Adipose tissue (tissue), 3 donors: ENCODE data around the gene TECR. TPM values are rescaled to one million over a fixed set of nuclear protein-coding genes. Genes with fewer than 3 reads are reported as not detected.
"Not testable (repeated sequence)": the region's sequence is repeated elsewhere in the genome, so short reads cannot be mapped to it uniquely, and the experiment has no call there.

Experiments
- H3K27ac ChIP-seq: one replicate; pipeline ENCODE4 v1.5.1; 2013; ENCODE audit warnings: low read depth, low read length
- WGBS, 3 donors: extraction: QIAGEN DNeasy Blood & Tissue Kit; methylation state at CpG; one replicate each; pipeline ENCODE4 v1.1.7; 2013; 5-methylcytosine and 5-hydroxymethylcytosine counted together
- polyA plus RNA-seq, 3 donors: library from polyadenylated mRNA; stranded (reverse); fragments of 200-250 nt; gene quantifications; one replicate each; pipeline ENCODE4 v1.2.3, GENCODE V29; 2013
- donor health status: healthy with polysubstance abuse.
- donor health status: Bipolar disorder and iron deficiency.
- donor health status: healthy.

Gene TECR
- 100 to 1,000 TPM in 2 of 3 donors, 10 to 100 TPM in 1; 82.2 to 242 (median 129) TPM for polyA plus RNA-seq

DNA sequence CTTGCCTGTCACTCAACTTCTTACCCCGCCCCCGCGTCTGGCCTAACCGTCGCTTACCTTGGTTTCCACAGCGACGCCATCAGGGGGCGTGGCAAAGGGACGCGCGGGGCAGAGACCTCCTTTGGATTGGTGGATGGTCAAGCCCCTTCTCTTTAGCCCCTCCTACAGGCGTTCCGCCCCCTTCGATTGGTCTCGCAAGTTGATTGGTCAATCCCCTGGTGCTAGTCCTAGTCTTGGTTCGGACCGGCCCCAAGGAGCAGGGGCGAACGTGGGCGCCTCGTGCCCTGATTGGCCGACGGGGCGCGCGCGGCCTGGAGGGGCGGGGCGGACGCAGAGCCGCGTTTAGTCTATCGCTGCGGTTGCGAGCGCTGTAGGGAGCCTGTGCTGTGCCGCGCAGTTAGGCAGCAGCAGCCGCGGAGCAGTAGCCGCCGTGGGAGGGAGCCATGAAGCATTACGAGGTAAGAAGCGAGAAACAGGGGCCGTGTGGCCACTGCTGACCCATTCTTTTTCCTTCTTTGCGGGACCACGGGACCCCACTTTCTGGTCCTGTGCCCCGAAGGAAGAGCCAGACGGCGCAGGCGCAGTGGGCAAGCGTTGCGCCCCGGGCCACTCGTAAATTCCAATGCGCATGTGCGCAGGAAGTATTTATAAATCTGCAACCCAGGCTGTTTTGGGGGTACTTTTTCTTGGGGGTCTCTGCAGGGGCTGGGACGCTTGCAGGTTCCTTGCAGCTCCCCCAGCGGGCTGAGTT, at the start of gene TECR:
Gene TECR, plus strand, starts transcription at position 341 of the 751 bp plus-strand sequence. Its CDS starts 103 bp downstream, at position 444.
- no peak within 1 kb of the TSS for H3K27ac ChIP-seq
- WGBS, 3 donors, result 0% methylated on average over 56 to 59 of the region's 59 CpGs

- no peak overlapping the region for H3K27ac ChIP-seq
- WGBS, 3 donors, result 56 to 77% (median 57%) methylated on average over 39 to 43 of the region's 43 CpGs
Observed at GRCh38 chr19:14479975-14480699, 49.3 kb upstream of the TECR start.

- WGBS, 3 donors, result 80 to 89% (median 86%) methylated on average over 5 of the region's 5 CpGs
- H3K27ac ChIP-seq, result no peak overlapping the region
Observed at GRCh38 chr19:14480700-14481079, 48.7 kb upstream of the TECR start.

DNA sequence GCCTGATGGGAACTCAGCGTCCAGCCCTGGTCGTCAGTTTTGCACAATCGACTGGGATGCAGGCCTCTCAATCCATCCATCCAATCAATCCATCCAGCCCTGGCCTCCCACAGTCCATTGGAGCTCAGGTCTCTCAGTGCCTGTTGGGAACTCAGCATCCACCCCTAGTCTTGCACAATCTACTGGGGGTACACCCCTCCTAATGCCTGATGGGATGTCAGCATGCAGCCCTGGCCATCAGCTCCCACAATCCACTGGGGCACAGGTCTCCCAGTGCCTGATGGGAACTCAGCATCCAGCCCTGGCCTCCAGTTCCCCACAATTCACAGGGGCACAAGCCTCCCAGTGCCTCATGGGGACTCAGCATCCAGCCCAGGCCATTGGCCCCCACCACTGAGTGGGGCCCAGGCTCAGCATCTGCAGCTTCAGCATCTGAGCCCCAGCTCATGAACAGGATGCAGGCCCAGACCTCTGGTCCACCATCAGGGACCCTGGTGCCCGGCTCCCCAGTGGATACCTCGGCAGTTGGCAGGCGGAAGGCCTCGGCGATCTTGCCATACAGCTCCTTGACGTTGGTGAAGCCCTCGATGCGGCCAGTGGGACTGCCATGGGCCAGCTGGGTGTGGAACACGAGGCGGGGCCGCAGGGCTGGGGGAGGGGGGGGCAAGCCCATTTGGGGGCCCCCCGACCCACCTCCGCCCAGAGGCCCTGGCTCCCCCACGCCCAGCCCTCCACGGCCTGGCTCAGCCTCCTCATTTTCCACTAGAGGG, 47.0 kb upstream of the TECR start:
- H3K27ac ChIP-seq, result no peak overlapping the region
- WGBS, 3 donors, result 92 to 94% (median 93%) methylated on average over 18 of the region's 18 CpGs

- 92 to 97% (median 93%) methylated on average over 16 of the region's 16 CpGs for WGBS, 3 donors
Observed at GRCh38 chr19:14487370-14488125, 41.8 kb upstream of the TECR start.

GRCh38 chr19:14492756-14493337, 36.5 kb upstream of the TECR start:
- WGBS, 3 donors, result 84 to 87% (median 87%) methylated on average over 5 of the region's 5 CpGs
- H3K27ac ChIP-seq, result no peak overlapping the region

More at GRCh38 chr19:14487370-14488125, 41.8 kb upstream of the TECR start:
- no peak overlapping the region for H3K27ac ChIP-seq

DNA sequence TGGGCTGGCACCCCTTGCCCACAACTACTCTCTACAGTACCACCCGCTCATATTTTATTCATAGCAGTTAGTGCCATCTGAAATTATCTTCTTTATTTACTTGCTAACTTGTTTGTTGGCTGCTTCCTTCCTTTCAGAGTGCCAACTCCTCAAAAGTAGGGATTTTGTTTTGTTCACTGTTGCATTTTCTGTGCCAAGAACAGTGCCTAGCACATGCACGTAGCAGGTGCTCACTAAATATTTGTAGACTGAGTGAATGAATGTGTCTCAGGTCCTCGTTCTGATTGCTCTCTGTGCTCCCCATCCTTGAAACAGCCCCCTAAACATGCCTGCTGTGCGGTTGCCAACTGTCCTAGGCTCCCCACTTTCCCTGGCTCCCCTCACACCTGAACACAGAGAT, 35.0 kb upstream of the TECR start:
- no peak overlapping the region for H3K27ac ChIP-seq
- WGBS, 3 donors, result 81 to 87% (median 85%) methylated on average over 4 of the region's 4 CpGs

GRCh38 chr19:14494910-14495671, 34.3 kb upstream of the TECR start:
- WGBS, 3 donors, result 21 to 32% (median 21%) methylated on average over 13 to 14 of the region's 14 CpGs
- no peak overlapping the region for H3K27ac ChIP-seq

DNA sequence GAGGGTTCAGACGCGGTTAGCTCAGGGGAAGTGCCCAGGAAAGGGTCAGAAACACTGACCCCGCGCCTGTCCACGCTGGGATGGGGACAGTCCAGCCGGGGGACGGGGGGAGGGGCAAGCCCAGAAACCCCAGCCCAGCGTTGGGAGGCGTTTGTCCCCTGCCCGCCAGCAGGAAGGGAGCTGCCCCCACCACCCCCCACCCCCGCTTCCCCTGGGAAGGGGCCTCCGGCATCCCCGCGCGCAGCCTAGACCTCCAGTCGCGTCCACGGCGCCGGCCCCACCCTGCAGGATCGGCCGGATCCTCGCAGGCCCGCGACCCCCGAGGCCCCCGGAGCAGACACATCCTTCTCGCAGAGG, 33.7 kb upstream of the TECR start:
- H3K27ac ChIP-seq, result no peak overlapping the region
- WGBS, 3 donors, result 0 to 2% (median 1%) methylated on average over 15 to 28 of the region's 28 CpGs

DNA sequence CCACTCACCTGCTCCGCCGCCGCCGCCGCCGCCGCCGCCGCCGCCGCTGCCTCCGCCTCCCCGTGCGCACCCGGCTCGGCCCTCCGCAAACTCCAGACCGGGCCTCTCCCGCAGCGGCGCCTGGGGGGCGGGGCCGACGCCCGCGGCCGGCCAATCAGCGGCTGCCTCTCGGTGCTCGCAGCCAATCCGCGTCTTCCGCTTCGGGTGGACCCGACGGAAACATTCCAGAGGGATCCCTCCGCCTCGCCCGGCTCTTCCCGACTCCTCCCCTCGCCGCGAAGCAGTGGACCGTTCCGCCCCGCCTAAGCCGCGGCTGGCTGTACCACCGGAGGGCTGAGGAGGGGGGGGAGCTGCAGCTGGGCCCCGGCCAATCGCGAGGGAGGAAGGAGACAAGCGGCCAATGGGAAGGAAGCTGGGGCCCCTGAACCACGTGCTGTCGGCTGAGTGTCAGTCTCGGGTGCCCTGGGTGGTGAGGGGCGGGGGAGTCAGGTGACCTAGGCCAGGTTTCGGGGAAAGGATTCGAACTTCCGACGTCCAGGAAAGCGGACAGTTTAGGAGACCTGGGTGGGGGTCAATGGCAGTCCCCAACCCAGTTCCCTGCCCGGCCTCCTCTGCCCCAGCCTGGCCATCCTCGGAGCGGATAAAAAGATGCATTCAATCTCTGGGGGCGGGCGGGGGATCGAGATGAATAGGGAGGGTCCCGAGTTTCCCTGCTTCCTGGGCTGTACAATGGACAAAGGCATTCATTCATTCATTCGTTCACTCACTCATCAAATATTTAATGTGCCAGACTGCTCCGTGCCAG, 33.2 kb upstream of the TECR start, which contains the start of gene GIPC1:
Gene GIPC1, minus strand, starts transcription at position 99 of the 805 bp plus-strand sequence. CDS start 13,151 bp downstream, outside the sequence.
- H3K27ac ChIP-seq, result no peak within 1 kb of the TSS
- 3 to 5% (median 4%) methylated on average over 48 to 65 of the region's 71 CpGs for WGBS, 3 donors

- 24 to 55% (median 44%) methylated on average over 7 of the region's 7 CpGs for WGBS, 3 donors
- H3K27ac ChIP-seq, result no peak overlapping the region
Observed at GRCh38 chr19:14496834-14497227, 32.6 kb upstream of the TECR start.

- H3K27ac ChIP-seq, result no peak overlapping the region
- WGBS, 3 donors, result 48 to 52% (median 50%) methylated on average over 6 of the region's 6 CpGs
Observed at GRCh38 chr19:14497228-14497921, 32.0 kb upstream of the TECR start.

- H3K27ac ChIP-seq, result no peak overlapping the region
- WGBS, 3 donors, result 75 to 82% (median 81%) methylated on average over 11 of the region's 11 CpGs
Observed at GRCh38 chr19:14502334-14503092, 26.9 kb upstream of the TECR start.

GRCh38 chr19:14503285-14503684, 26.1 kb upstream of the TECR start:
- 42 to 57% (median 42%) methylated on average over 1 of the region's 1 CpG for WGBS, 3 donors
- H3K27ac ChIP-seq, result no peak overlapping the region

DNA sequence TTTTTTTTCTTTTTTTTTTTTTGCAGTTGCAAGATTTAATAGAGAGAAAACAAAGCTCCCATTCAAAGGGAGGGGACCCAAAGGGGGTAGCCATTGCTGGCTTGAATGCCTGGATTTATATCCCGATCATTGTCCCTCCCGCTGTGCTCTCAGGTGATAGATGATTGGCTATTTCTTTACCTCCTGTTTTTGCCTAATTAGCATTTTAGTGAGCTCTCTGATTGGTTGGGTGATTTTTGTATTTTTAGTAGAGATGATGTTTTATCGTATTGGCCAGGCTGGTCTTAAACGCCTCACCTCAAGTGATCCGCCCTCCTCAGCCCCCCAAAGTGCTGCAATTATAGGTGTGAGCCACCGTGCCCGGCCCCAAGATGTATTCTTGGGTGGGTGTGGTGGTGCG, 24.8 kb upstream of the TECR start:
- H3K27ac ChIP-seq, result not testable (repeated sequence)
- 84 to 93% (median 88%) methylated on average over 8 of the region's 8 CpGs for WGBS, 3 donors
